Stimulated activated CD4-positive, alpha-beta T cell treated with anti-CD3 and anti-CD28 coated beads, Interleukin-4, amount 100 ng/mL, for 24 hours (primary cell): Measurements from ENCODE around the gene IMPA2.

Experiments used
- DNase-seq: peaks from one replicate; pipeline ENCODE4 v3.0.0-alpha.2; 2020

Gene IMPA2

GRCh38 chr18:12009581-12010140, 28.4 kb downstream of the IMPA2 start:
- DNase-seq: no peak

GRCh38 chr18:12010187-12010802, 29.0 kb downstream of the IMPA2 start:
- no peak for DNase-seq

GRCh38 chr18:12011199-12011956, 30.1 kb downstream of the IMPA2 start:
- DNase-seq: no peak

- no peak for DNase-seq
Observed at GRCh38 chr18:12011957-12012549, 30.7 kb downstream of the IMPA2 start.

- no peak for DNase-seq
Observed at GRCh38 chr18:12012697-12013096, 31.4 kb downstream of the IMPA2 start.

- no peak for DNase-seq
Observed at GRCh38 chr18:12013186-12013916, 32.0 kb downstream of the IMPA2 start.

GRCh38 chr18:12014086-12014485, 32.8 kb downstream of the IMPA2 start:
- DNase-seq: no peak

GRCh38 chr18:12014521-12015415, 33.5 kb downstream of the IMPA2 start:
- DNase-seq: no peak

GRCh38 chr18:12015416-12016062, 34.2 kb downstream of the IMPA2 start:
- no peak for DNase-seq

GRCh38 chr18:12017081-12017480, 35.8 kb downstream of the IMPA2 start:
- DNase-seq: no peak

GRCh38 chr18:12018861-12019260, 37.6 kb downstream of the IMPA2 start:
- no peak for DNase-seq

GRCh38 chr18:12021077-12021476, 39.8 kb downstream of the IMPA2 start:
- DNase-seq: no peak

GRCh38 chr18:12021596-12021995, 40.3 kb downstream of the IMPA2 start:
- no peak for DNase-seq

GRCh38 chr18:12023375-12023774, 42.1 kb downstream of the IMPA2 start:
- DNase-seq: no peak

GRCh38 chr18:12026562-12026961, 45.3 kb downstream of the IMPA2 start:
- DNase-seq: no peak

- DNase-seq: no peak
Observed at GRCh38 chr18:12027046-12027445, 45.7 kb downstream of the IMPA2 start.

- DNase-seq: no peak
Observed at GRCh38 chr18:12027480-12027879, 46.2 kb downstream of the IMPA2 start.

- DNase-seq: no peak
Observed at GRCh38 chr18:12028040-12028628, 46.8 kb downstream of the IMPA2 start.

- no peak for DNase-seq
Observed at GRCh38 chr18:12028674-12029073, 47.4 kb downstream of the IMPA2 start.

GRCh38 chr18:12029786-12030584, 48.7 kb downstream of the IMPA2 start:
- DNase-seq: no peak
